Measurements from ENCODE around the gene TMEM101.

The TMEM101 gene

GRCh38 chr17:44008205-44008909 lies 6.4 kb downstream of the TMEM101 start:
- peaks cover 9% of the 10 kb centered on the region for H3K4me1 ChIP-seq (ENCODE audit: insufficient read depth, low read length, poor library complexity, severe bottlenecking)
- H3K79me2 ChIP-seq (ENCODE audit: insufficient read depth, low read length) = no peaks in the 10 kb centered on the region
- H3K9me2 ChIP-seq (replicated peaks; ENCODE audit: low read depth, low read length) = no peaks in the 10 kb centered on the region
- H4K20me1 ChIP-seq (ENCODE audit: insufficient read depth, low read length, poor library complexity, severe bottlenecking) = no peaks in the 10 kb centered on the region
- peak overlapping the region; percentile 81 for H3K4me2 ChIP-seq (ENCODE audit: low read depth, low read length, poor library complexity, severe bottlenecking)
- H3K27me3 ChIP-seq (ENCODE audit: insufficient read depth, low read length, poor library complexity, severe bottlenecking) = no peaks in the 10 kb centered on the region
- H3F3A ChIP-seq (ENCODE audit: low read depth) = no peaks in the 10 kb centered on the region
- no peak overlapping the region for H2AFZ ChIP-seq (ENCODE audit: low read length)
- TF ChIP-seq EZH2phosphoT487 (IDR thresholded peaks at IDR 0.05; ENCODE audit: borderline replicate concordance) = no peak
- no peak for TF ChIP-seq CTCF (conservative IDR thresholded peaks at IDR 0.05; ENCODE audit: low read length)
- no peak overlapping the region for H3K9ac ChIP-seq (ENCODE audit: low read depth, low read length, poor library complexity, severe bottlenecking)
- no peak overlapping the region for H3K4me3 ChIP-seq (ENCODE audit: low read length, poor library complexity, severe bottlenecking)
- H3K9me3 ChIP-seq (ENCODE audit: insufficient read depth, low read depth, low read length) = no peaks in the 10 kb centered on the region
- no peaks in the 10 kb centered on the region for H3K36me3 ChIP-seq (ENCODE audit: insufficient read depth, low read length)

GRCh38 chr17:44007346-44008204 lies 7.2 kb downstream of the TMEM101 start:
- Histone ChIP-seq H3K9me3 (ENCODE audit: insufficient read depth, low read depth, low read length) (no peaks in the 10 kb centered on the region), H3K4me2 (ENCODE audit: low read depth, low read length, poor library complexity, severe bottlenecking) (peak overlapping the region; percentile 81), H3K79me2 (ENCODE audit: insufficient read depth, low read length) (no peaks in the 10 kb centered on the region), H3K27me3 (ENCODE audit: insufficient read depth, low read length, poor library complexity, severe bottlenecking) (no peaks in the 10 kb centered on the region), H3K9ac (ENCODE audit: low read depth, low read length, poor library complexity, severe bottlenecking) (no peak overlapping the region), H3K9me2 (replicated peaks; ENCODE audit: low read depth, low read length) (no peaks in the 10 kb centered on the region), H4K20me1 (ENCODE audit: insufficient read depth, low read length, poor library complexity, severe bottlenecking) (no peaks in the 10 kb centered on the region), H3F3A (ENCODE audit: low read depth) (no peaks in the 10 kb centered on the region), H3K4me3 (ENCODE audit: low read length, poor library complexity, severe bottlenecking) (peak overlapping the region; percentile 67), H3K36me3 (ENCODE audit: insufficient read depth, low read length) (no peaks in the 10 kb centered on the region), H2AFZ (ENCODE audit: low read length) (peak overlapping the region; percentile 59; the same call in 1 of the 2 replicates), H3K4me1 (ENCODE audit: insufficient read depth, low read length, poor library complexity, severe bottlenecking) (peaks cover 9% of the 10 kb centered on the region)
- TF ChIP-seq EZH2phosphoT487 (IDR thresholded peaks at IDR 0.05; ENCODE audit: borderline replicate concordance) (no peak), CTCF (conservative IDR thresholded peaks at IDR 0.05; ENCODE audit: low read length) (no peak)

- no peaks in the 10 kb centered on the region for H3K27me3 ChIP-seq (ENCODE audit: insufficient read depth, low read length, poor library complexity, severe bottlenecking)
Measured at GRCh38 chr17:44006598-44007345, 8.0 kb downstream of the TMEM101 start.

More at GRCh38 chr17:44006598-44007345, 8.0 kb downstream of the TMEM101 start:
- Histone ChIP-seq H3K4me1 (ENCODE audit: insufficient read depth, low read length, poor library complexity, severe bottlenecking) (peaks cover 9% of the 10 kb centered on the region), H3K9ac (ENCODE audit: low read depth, low read length, poor library complexity, severe bottlenecking) (no peak overlapping the region), H3K79me2 (ENCODE audit: insufficient read depth, low read length) (no peaks in the 10 kb centered on the region), H3K4me3 (ENCODE audit: low read length, poor library complexity, severe bottlenecking) (peak overlapping the region; percentile 67), H3K36me3 (ENCODE audit: insufficient read depth, low read length) (no peaks in the 10 kb centered on the region), H3K9me2 (replicated peaks; ENCODE audit: low read depth, low read length) (no peaks in the 10 kb centered on the region), H3F3A (ENCODE audit: low read depth) (no peaks in the 10 kb centered on the region), H4K20me1 (ENCODE audit: insufficient read depth, low read length, poor library complexity, severe bottlenecking) (no peaks in the 10 kb centered on the region), H3K9me3 (ENCODE audit: insufficient read depth, low read depth, low read length) (no peaks in the 10 kb centered on the region), H2AFZ (ENCODE audit: low read length) (peak overlapping the region; percentile 59; the same call in 1 of the 2 replicates), H3K4me2 (ENCODE audit: low read depth, low read length, poor library complexity, severe bottlenecking) (peak overlapping the region; percentile 81)
- TF ChIP-seq CTCF (conservative IDR thresholded peaks at IDR 0.05; ENCODE audit: low read length) = peak; percentile 46
- no peak for TF ChIP-seq EZH2phosphoT487 (IDR thresholded peaks at IDR 0.05; ENCODE audit: borderline replicate concordance)
